SK-N-MC (cell line): ENCODE data around the gene PROM2.

Source experiments
- EZH2 ChIP-seq: fragments of 200-600 bp; sonication (generic); IDR thresholded peaks from one replicate; pipeline ENCODE4 v1.6.1; 2017; ENCODE audit warnings: antibody characterized with exemption
- FOXP2 ChIP-seq: optimal IDR thresholded peaks from 2 replicates; pipeline ENCODE3; 2011; ENCODE audit warnings: mild to moderate bottlenecking, moderate library complexity; ENCODE audit not compliant: insufficient read depth; ENCODE audit errors: extremely low read length, control extremely low read depth
- POLR2AphosphoS5 ChIP-seq: IDR thresholded peaks from 2 replicates; pipeline ENCODE4 v1.6.1; 2012; ENCODE audit warnings: mild to moderate bottlenecking, low read depth, low read length, borderline replicate concordance

DNA sequence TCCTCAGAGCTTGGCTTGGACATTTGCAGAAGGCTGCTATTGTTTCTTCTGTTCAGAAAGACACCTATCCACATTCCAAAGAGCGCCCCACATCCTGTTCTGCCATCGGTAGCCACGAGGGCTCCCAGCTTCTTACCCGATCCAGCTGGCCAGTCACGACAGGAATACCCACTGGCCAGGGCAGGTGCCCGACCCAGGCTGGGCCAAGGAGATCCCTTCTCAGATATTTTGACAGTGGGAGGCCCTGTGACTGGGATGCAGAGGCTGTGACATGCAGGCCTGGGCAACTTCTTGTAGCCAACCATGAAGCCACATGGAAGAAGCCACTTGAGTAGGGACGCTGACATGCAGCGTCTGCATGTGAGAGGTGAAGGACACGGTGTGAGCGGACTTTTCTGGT lies 57.4 kb downstream of the PROM2 start:
- no peak for TF ChIP-seq POLR2AphosphoS5
- no peak for TF ChIP-seq EZH2
- no peak for TF ChIP-seq FOXP2
